HG03039 (cell line): Measurements from ENCODE around the gene TMEM178A.
"Not testable (repeated sequence)": the region's sequence is repeated elsewhere in the genome, so short reads cannot be mapped to it uniquely, and the experiment has no call there.

Experiments used
- ATAC-seq: cut with Tn5 transposase; IDR thresholded peaks from one replicate; pipeline ENCODE4 v1.9.1; 2021; ENCODE audit warnings: mild to moderate bottlenecking, moderate library complexity; ENCODE audit not compliant: unreplicated experiment

Gene TMEM178A

GRCh38 chr2:39665811-39666490 is at the start of gene TMEM178A:
Gene TMEM178A, plus strand, starts transcription at chr2:39665917. Its CDS starts 58 bp downstream, at chr2:39665975.
- no peak for ATAC-seq

DNA sequence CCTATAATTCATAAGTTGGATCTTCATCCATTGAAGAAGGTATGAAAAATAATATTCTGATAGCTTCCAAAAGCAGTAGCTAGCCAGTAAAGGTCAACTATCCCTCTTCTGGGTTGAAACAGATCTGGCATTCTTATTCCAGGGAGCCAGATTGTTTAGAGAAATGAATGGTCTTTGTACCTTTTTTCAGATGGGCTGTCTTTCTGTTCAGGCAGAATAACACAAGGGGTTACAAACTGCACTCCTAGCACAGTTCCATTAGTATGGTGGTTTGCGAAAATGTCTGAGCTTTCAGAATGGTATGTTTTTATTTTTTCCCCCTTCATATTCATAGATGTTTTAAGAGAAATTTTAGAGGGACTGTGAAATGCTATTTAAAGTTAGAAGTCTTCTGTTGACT is 47.5 kb upstream of the TMEM178A start:
- ATAC-seq = no peak

GRCh38 chr2:39618736-39619135 is 47.0 kb upstream of the TMEM178A start:
- ATAC-seq = no peak

DNA sequence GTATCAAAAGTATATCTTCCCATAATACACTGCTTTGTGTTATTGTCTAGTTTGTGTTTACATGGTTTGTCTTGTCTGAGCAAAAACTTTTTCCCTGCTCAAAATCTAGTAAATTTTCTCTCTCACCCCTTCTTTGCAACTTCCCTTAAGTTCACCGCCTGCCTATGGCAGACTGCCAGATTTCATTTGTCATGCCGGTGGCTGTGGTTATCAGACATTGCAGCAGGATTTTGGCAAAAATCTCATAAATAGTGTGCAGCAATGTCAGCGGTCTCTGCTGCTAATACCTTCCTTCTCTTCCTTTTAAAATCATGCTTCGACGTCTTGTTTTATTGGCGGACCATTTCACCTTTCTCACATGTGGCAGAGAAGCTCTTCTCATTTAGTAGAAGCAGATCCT is 45.6 kb upstream of the TMEM178A start:
- no peak for ATAC-seq

GRCh38 chr2:39621596-39621995 is 44.1 kb upstream of the TMEM178A start:
- no peak for ATAC-seq

GRCh38 chr2:39622860-39623259 is 42.9 kb upstream of the TMEM178A start:
- ATAC-seq = no peak

GRCh38 chr2:39623917-39624316 is 41.8 kb upstream of the TMEM178A start:
- ATAC-seq = no peak

- no peak for ATAC-seq
Measured at GRCh38 chr2:39625193-39625926, 40.4 kb upstream of the TMEM178A start.

- ATAC-seq = no peak
Measured at GRCh38 chr2:39625927-39626270, 39.8 kb upstream of the TMEM178A start.

GRCh38 chr2:39628346-39628745 is 37.4 kb upstream of the TMEM178A start:
- not testable (repeated sequence) for ATAC-seq

GRCh38 chr2:39629646-39630045 is 36.1 kb upstream of the TMEM178A start:
- no peak for ATAC-seq

DNA sequence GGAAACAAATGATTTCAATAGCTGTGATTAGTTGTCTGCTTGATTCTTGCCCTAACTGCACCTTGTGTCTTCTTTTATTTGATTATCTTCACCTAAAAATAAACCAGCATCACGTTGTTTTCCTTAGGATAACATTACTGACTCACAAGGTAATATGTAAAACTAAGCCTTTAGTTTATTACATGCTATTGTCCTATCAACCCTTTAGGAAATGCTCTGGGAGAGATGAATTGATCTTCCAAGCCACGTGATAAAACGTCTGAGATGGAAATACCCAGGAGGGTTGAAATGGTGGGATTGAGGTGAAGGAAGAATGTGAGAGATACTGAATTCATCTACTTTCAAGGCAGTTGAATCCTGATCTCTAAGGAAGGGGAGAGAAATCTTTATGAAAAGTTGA is 34.5 kb upstream of the TMEM178A start:
- ATAC-seq = no peak

- ATAC-seq = no peak
Measured at GRCh38 chr2:39631718-39632117, 34.0 kb upstream of the TMEM178A start.

- ATAC-seq = no peak
Measured at GRCh38 chr2:39632876-39633275, 32.8 kb upstream of the TMEM178A start.

DNA sequence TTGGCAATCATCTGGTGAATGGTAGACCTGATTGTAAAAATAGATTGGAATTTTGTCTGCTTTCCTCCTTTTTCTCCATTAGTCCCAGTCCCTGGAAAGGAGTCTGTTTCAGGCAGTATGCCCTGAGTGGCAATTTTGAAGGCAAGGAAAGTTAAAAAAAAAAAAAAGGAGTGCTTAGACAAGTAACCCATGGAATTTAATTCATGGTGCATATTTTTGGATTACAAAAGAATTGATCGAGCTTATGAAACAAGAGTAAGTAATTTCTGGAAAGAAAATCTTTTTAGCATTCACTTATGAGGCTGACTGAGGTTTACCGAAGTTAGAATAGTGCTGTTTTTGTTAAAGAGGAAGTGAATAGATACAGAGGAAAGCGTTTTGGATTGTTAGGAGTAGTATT is 29.4 kb upstream of the TMEM178A start:
- ATAC-seq = no peak

DNA sequence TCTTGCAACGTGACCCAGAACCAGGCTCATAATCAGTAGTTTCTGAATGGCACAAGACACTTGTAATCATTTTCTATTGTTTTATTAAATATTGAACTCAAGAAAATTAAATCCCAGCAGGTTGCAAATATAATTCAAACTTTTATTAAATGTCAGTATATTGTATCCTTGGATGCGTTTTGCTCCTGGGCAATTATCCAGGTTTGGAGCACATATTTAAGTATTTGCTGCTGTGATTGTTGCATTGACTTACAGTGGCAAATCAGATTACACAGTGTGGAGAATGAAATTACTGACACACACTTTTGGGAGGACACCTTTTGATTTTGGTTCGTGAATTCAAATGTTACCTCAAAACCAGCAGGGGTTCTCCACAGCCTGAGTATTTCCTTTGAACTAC is 27.1 kb upstream of the TMEM178A start:
- no peak for ATAC-seq

GRCh38 chr2:39640107-39640506 is 25.6 kb upstream of the TMEM178A start:
- no peak for ATAC-seq

DNA sequence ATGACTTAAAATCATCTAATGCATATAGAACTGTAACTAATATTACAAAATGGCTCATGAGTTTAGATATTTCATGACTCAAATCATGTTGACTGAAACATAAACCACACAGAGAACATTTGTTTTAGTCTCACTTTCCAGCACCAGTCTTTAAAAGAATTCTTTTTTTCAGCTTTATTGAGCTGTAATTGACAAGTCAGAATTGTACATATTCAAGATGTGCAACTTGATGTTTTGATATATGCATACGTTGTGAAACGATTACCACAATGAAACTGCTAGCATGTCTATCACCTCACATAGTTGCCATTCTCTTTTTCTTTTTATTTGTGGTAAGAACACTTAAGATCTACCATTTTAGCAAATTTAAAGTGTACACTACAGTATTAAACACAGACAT is 25.0 kb upstream of the TMEM178A start:
- ATAC-seq = no peak

- ATAC-seq = no peak
Measured at GRCh38 chr2:39641635-39642034, 24.1 kb upstream of the TMEM178A start.

- ATAC-seq = no peak
Measured at GRCh38 chr2:39642051-39642718, 23.5 kb upstream of the TMEM178A start.

- ATAC-seq = no peak
Measured at GRCh38 chr2:39645826-39646225, 19.9 kb upstream of the TMEM178A start.

- no peak for ATAC-seq
Measured at GRCh38 chr2:39646267-39646666, 19.4 kb upstream of the TMEM178A start.
